Measurements from ENCODE around the gene SARNP. TPM values are rescaled to one million over a fixed set of nuclear protein-coding genes. Genes with fewer than 3 reads are reported as not detected.

SARNP gene
- total and polyA plus RNA-seq, 9 of the 15 experiments (the other 6 are each of a cell fraction or from before 2014, with no cell fraction given) = 70.1 to 400 (median 198) TPM

DNA sequence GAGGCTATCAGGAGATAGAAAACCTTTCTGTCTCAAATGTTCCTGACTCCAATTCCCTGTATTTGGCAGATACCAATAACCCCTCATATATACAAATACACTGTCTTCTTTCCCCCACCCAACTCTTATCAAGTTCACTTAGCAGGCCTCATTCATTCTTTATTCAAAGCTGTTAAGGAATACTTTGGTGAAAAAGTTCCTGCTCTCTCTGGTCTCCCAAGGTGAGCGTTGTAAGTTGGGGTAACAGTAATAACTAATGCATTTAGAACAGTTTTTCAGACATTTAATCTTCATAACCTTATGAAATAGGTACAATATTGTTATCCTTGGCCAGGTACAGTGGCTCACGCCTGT lies 78.5 kb downstream of the SARNP start:
- WGBS (ENCODE audit: insufficient coverage, low coverage, missing lambda C conversion rate) = 80% methylated on average over 2 of the region's 2 CpGs
- Histone ChIP-seq H2AFZ (ENCODE audit: low read depth, low read length) (peak overlapping the region; percentile 95), H3K9ac (ENCODE audit: insufficient read depth in 1 of 2, low read depth in 2 of 2, low read length in 2 of 2) (peak overlapping the region in 1 of 2 experiments; percentile 44; a peak in 2 of 4 replicates), H3K27me3 (ENCODE audit: control insufficient read depth in 2 of 2, insufficient read depth in 2 of 2, low read length in 2 of 2) (no peaks in the 10 kb centered on the region), H3K4me1 (replicated peaks in 1 of 2; ENCODE audit: control insufficient read depth in 2 of 2, insufficient read depth in 2 of 2, low read length in 2 of 2) (peaks cover 22 to 31% of the 10 kb centered on the region in 2 experiments), H3K9me1 (ENCODE audit: control insufficient read depth, insufficient read depth, low read length) (no peaks in the 10 kb centered on the region), H3K36me3 (ENCODE audit: control insufficient read depth, insufficient read depth, low read length) (no peaks in the 10 kb centered on the region), H3K4me3 (no peak overlapping the region), H3K79me2 (ENCODE audit: control insufficient read depth, insufficient read depth, low read length) (peaks cover 7% of the 10 kb centered on the region), H3K9me3 (replicated peaks; ENCODE audit: control insufficient read depth, insufficient read depth, low read depth, low read length) (no peaks in the 10 kb centered on the region; the same call in 1 of the 2 replicates), H3K4me2 (ENCODE audit: insufficient read depth, low read length) (0 out of 2 replicates have a peak overlapping the region, but pooled peaks have one; percentile 70), H4K20me1 (replicated peaks; ENCODE audit: control insufficient read depth, insufficient read depth, low read length) (no peaks in the 10 kb centered on the region), H3K27ac (ENCODE audit: extremely low read depth, low read depth, low read length) (no peak overlapping the region)
- ATAC-seq (no peak), FAIRE-seq (no peak), DNase-seq (ENCODE audit: extremely low read depth in 1 of 4, low spot score in 3 of 4) (no peak)
- CTCF ChIA-PET (ENCODE audit: low intra/inter-chr PET ratio) = interaction anchor here (0.6 to 2.2 kb wide), 11 partner anchors 9 to 551 kb away, joined by 3 to 14 read pairs (median 3); partner anchors contain the start of genes DNAJC14, RPS26 and SMARCC2
- POLR2A ChIA-PET = interaction anchor here (0.6 to 3.7 kb wide), 20 partner anchors 9 to 979 kb away, joined by 3 to 25 read pairs (median 4); partner anchors contain the start of genes CD63, ORMDL2, PYM1 and RAB5B
- intact Hi-C loops (cut with micrococcal nuclease) (loop anchor here (1.0 to 5.0 kb wide), 3 partner anchors 84 to 552 kb away; no protein-coding TSS in a partner anchor), in situ Hi-C loops (cut with MboI) (loop anchor here (5.0 kb wide), 2 partner anchors 203 to 293 kb away; no protein-coding TSS in a partner anchor)
- TF ChIP-seq ZNF197 (CRISPR knock-in tag; IDR thresholded peaks at IDR 0.05; ENCODE audit: low read depth) (no peak), ZNF639 (CRISPR knock-in tag; conservative IDR thresholded peaks at IDR 0.05 in 1 of 2, IDR thresholded peaks at IDR 0.05 in 1 of 2) (0 out of 4 replicates have a peak, but pooled peaks of 1 of the 2 experiments have one; percentile 47), CC2D1A (IDR thresholded peaks at IDR 0.05) (0 out of 2 replicates have a peak, but pooled peaks have one; percentile 21), SIN3A (IDR thresholded peaks at IDR 0.05; ENCODE audit: borderline replicate concordance in 2 of 2, control insufficient read depth in 1 of 2, low read depth in 2 of 2, low read length in 2 of 2) (no peak), PCBP1 (IDR thresholded peaks at IDR 0.05; ENCODE audit: low read depth, low read length, poor library complexity, severe bottlenecking) (no peak), ZSCAN29 (IDR thresholded peaks at IDR 0.05) (0 out of 2 replicates have a peak, but pooled peaks have one; percentile 20)
- TF ChIP-seq, protein P1, sequence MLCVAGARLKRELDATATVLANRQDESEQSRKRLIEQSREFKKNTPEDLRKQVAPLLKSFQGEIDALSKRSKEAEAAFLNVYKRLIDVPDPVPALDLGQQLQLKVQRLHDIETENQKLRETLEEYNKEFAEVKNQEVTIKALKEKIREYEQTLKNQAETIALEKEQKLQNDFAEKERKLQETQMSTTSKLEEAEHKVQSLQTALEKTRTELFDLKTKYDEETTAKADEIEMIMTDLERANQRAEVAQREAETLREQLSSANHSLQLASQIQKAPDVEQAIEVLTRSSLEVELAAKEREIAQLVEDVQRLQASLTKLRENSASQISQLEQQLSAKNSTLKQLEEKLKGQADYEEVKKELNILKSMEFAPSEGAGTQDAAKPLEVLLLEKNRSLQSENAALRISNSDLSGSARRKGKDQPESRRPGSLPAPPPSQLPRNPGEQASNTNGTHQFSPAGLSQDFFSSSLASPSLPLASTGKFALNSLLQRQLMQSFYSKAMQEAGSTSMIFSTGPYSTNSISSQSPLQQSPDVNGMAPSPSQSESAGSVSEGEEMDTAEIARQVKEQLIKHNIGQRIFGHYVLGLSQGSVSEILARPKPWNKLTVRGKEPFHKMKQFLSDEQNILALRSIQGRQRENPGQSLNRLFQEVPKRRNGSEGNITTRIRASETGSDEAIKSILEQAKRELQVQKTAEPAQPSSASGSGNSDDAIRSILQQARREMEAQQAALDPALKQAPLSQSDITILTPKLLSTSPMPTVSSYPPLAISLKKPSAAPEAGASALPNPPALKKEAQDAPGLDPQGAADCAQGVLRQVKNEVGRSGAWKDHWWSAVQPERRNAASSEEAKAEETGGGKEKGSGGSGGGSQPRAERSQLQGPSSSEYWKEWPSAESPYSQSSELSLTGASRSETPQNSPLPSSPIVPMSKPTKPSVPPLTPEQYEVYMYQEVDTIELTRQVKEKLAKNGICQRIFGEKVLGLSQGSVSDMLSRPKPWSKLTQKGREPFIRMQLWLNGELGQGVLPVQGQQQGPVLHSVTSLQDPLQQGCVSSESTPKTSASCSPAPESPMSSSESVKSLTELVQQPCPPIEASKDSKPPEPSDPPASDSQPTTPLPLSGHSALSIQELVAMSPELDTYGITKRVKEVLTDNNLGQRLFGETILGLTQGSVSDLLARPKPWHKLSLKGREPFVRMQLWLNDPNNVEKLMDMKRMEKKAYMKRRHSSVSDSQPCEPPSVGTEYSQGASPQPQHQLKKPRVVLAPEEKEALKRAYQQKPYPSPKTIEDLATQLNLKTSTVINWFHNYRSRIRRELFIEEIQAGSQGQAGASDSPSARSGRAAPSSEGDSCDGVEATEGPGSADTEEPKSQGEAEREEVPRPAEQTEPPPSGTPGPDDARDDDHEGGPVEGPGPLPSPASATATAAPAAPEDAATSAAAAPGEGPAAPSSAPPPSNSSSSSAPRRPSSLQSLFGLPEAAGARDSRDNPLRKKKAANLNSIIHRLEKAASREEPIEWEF (CRISPR knock-in tag; IDR thresholded peaks at IDR 0.05) = no peak
- BruUV-seq (replicated peaks) = no TSS peak

All from K562 (cell line).